ENCODE measurements around the gene PRELID3B. TPM values are rescaled to one million over a fixed set of nuclear protein-coding genes. Genes with fewer than 3 reads are reported as not detected.

The PRELID3B gene
- total and polyA plus RNA-seq, 2 of the 13 experiments (the other 11 are each of a cell fraction or from before 2014, with no cell fraction given): 23.3 to 42.6 TPM

DNA sequence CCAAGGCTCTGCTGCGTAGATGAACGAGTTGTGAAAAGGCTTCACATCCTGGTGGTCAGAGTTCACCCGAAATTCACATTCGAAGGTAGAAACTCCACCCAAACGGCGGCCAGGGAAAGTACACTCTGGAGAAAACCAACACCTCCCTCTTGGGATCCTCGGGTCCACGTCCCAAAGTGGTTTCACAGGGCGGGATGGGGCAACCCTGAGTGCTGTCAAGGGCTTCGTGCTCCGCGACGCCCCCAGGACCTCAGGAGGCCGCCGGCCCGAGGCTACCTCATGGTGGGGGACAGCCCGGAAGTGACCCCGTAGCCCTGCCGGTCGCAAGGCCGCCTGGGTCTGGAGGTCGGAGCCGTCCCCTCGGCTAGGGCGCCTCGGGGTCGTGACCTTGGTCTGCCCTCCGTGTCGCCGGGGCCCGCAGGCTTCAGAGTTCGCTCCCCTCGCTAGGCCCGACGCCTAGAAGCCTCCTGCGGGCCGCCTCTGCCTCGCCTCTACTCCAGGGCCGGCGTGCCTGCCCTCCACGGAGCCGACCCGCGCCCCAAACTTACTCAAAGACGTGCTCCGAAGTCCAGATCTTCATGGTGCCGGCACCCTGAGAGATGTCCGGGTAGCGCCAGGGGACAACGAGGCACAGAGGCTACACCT is at the start of gene PRELID3B (continued):
- TF ChIP-seq, protein P1, sequence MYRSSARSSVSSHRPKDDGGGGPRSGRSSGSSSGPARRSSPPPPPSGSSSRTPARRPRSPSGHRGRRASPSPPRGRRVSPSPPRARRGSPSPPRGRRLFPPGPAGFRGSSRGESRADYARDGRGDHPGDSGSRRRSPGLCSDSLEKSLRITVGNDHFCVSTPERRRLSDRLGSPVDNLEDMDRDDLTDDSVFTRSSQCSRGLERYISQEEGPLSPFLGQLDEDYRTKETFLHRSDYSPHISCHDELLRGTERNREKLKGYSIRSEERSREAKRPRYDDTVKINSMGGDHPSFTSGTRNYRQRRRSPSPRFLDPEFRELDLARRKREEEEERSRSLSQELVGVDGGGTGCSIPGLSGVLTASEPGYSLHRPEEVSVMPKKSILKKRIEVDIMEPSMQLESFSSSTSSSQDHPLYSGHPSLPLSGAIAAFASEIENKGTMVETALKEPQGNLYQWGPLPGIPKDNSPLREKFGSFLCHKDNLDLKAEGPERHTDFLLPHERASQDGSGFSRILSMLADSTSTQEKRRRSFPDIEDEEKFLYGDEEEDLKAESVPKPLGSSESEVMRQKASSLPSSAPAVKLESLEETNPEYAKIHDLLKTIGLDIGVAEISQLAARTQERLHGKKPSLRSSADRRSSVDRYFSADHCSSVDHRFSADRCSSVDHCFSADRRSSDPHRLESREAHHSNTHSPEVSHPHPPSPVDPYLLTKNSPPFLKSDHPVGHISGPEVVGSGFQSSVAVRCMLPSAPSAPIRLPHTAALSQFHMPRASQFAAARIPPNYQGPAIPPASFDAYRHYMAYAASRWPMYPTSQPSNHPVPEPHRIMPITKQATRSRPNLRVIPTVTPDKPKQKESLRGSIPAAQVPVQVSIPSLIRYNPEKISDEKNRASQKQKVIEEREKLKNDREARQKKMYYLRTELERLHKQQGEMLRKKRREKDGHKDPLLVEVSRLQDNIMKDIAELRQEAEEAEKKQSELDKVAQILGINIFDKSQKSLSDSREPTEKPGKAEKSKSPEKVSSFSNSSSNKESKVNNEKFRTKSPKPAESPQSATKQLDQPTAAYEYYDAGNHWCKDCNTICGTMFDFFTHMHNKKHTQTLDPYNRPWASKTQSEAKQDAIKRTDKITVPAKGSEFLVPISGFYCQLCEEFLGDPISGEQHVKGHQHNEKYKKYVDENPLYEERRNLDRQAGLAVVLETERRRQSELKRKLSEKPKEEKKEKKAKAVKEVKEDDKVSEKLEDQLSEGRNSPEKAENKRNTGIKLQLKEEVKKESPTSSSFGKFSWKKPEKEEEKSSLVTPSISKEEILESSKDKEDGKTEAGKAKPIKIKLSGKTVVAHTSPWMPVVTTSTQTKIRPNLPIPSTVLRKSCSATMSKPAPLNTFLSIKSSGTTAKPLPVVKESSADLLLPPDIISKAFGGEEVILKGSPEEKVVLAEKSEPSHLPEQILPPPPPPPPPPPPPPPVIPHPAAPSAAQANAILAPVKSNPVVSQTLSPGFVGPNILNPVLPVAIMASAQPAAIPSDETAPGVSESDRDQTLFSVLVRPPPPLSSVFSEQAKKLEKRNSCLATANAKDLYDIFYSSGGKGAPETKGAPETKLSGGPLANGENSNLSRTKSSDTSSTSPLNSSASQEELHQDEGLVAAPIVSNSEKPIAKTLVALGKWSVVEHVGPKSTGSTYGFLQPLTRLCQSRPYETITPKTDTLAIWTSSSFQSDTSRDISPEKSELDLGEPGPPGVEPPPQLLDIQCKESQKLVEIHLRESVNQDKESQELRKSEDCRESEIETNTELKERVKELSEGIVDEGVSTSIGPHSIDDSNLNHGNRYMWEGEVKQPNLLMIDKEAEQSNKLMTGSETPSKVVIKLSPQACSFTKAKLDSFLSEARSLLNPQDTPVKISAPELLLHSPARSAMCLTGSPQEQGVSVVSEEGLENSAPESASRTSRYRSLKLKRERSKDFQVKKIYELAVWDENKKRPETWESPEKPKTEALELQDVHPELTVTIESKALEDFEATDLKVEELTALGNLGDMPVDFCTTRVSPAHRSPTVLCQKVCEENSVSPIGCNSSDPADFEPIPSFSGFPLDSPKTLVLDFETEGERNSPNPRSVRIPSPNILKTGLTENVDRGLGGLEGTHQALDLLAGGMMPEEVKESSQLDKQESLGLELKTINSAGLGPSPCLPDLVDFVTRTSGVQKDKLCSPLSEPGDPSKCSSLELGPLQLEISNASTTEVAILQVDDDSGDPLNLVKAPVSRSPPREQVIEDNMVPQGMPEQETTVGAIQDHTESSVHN (CRISPR knock-in tag; IDR thresholded peaks at IDR 0.05): no peak
- no peak for TF ChIP-seq DMTF1 (CRISPR knock-in tag; IDR thresholded peaks at IDR 0.05)
- no peak for TF ChIP-seq ZNF609 (CRISPR knock-in tag; IDR thresholded peaks at IDR 0.05; ENCODE audit: borderline replicate concordance)
- TF ChIP-seq, protein P2, sequence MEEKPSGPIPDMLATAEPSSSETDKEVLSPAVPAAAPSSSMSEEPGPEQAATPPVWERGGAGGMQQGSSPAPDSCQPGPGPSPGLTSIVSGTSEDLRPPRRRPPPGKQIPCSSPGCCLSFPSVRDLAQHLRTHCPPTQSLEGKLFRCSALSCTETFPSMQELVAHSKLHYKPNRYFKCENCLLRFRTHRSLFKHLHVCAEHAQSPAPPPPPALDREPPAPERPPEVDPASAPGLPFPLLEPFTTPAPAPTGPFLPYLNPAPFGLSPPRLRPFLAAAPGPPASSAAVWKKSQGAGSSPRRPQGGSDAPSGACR (CRISPR knock-in tag; IDR thresholded peaks at IDR 0.05): no peak
- peak; percentile 64; the same call in 1 of the 2 replicates for TF ChIP-seq ELF1 (CRISPR knock-in tag; IDR thresholded peaks at IDR 0.05)
- TF ChIP-seq PHF20 (CRISPR knock-in tag; IDR thresholded peaks at IDR 0.05): peak; percentile 61; the same call in 1 of the 2 replicates
- TF ChIP-seq ZXDC (CRISPR knock-in tag; IDR thresholded peaks at IDR 0.05): peak; percentile 91
- no peak for TF ChIP-seq REXO4 (CRISPR knock-in tag; IDR thresholded peaks at IDR 0.05; ENCODE audit: borderline replicate concordance)

Data from HepG2 (cell line).